Amniotic epithelial cell (primary cell): ENCODE data around the gene OR6X1.

Source experiments
- DNase-seq: peaks from one replicate; pipeline ENCODE4 v3.0.0-alpha.2; 2010; ENCODE audit warnings: low read depth

OR6X1 gene, protein sequence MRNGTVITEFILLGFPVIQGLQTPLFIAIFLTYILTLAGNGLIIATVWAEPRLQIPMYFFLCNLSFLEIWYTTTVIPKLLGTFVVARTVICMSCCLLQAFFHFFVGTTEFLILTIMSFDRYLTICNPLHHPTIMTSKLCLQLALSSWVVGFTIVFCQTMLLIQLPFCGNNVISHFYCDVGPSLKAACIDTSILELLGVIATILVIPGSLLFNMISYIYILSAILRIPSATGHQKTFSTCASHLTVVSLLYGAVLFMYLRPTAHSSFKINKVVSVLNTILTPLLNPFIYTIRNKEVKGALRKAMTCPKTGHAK

DNA sequence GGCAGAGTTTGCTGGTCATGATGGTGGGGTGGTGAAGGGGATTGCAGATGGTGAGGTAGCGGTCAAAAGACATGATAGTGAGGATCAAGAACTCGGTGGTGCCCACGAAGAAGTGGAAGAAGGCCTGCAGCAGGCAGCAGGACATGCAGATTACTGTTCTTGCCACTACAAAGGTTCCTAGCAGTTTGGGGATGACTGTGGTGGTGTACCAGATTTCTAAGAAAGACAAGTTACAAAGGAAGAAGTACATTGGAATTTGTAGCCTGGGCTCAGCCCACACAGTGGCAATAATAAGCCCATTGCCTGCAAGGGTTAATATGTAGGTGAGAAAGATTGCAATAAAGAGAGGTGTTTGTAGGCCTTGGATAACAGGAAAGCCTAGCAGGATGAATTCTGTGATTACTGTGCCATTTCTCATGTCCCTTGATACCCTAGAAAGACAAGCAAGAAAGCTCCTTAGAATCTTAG lies at the start of gene OR6X1:
Gene OR6X1 (minus strand): TSS at position 418 of the 468 bp plus-strand sequence. CDS start 0 bp downstream, at position 418.
- DNase-seq = no peak

DNA sequence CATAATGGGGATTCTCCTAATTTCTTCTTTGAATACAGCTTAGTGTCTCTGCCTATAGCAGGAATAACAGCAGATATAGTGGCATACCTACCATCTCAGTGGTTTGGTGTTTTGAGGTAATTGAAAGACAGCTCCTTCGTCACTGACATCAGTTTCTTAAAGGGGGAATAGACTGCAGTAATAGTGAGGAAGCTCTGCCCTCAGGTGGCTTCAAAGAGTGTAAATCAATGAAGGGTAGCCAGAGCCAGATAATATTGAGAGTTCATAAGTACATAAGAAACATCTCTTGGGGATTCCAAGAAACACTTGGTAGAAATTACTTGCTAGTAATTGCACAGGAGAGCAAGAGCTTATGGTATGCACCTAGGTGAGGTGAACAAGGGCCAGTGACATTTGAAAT lies 47.4 kb upstream of the OR6X1 start:
- DNase-seq = no peak

DNA sequence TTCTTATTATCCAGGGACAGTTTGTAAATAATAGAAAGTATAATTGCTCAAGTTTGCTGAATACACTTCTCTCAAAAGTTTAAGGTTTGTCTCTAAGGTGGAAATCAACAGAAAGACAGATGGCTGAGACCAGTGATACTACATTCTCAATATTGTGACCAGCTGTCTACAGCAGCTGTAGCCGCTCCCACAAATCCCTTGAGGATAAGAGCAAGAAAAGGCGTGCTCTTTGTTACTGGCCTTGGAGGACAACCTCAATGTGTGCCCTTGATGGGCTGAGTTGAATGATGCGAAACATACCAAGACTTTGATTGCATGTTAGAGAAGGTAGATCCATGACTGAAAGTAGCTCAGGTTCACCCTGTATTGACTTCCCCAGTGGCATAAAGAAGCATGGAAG lies 45.7 kb upstream of the OR6X1 start:
- DNase-seq = no peak

DNA sequence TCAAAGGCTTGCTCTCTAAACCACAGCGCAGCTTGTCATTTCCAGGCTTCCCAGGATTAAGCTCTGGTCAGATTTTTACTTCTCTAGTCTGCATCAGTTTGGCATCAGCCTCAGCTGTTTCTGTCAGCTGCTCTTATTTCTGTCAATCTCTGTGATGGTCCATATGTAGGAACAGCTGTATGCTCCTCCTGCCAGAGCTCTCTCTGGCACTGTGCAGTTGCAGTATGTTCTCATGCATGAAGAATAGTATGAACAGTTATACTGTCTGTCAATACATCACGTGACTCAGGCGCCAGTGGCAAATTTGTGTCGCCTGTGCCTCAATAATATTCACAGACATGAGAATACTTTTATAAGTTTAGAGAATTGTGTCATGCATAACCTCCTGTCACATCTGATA lies 45.1 kb upstream of the OR6X1 start:
- DNase-seq = no peak

DNA sequence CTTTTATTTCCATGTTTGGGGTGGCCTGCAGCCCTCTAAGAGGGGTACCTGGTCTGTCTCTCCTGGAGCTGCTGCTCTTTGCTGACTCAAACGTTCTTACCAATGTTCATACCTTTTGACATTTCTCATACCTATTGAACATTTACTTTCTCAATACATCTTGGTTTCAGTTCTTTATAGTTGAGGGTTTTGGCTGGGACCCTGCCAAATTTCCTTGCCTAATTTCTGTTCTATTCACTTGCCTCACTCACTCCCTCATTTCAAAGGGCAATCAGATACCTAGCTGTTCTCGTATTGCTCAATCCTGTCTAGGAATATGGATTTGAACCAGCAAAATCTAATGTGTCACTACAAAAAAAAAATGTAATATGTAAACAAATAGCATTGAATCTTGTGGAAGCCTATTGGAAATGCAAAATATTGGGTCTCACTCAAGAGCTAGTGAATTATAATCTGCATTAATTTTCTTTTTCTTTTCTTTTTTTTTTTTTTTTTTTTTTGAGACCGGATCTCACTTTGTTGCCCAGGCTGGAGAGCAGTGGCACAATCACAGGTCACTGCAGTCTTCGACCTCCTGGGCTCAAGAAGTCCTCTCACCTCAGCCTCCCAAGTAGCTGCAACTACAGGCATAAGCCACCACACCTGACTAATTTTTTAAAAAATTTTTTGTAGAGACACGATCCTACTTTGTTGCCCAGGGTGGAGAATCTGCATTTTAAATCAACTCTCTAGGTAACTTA lies 44.4 kb upstream of the OR6X1 start:
- DNase-seq = peak; percentile 11

DNA sequence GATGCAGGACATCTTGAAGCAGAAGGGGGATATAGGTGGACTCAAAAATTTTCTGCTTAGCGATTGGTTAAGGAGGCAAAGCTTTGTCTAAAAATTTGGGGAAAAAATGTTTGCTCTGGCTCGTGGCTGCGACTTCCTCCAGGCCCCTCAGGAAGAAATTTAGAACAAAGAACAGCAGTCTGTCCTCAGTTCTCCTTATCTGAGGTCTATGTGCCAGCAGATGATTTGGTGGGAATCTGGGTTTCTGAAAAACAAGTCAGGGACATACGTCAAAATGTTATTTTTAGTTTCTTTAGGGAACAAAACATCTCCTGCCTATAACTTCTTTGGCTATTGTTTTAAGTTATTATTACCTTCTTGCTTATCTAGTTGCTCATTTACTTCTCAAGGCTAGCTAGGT lies 43.8 kb upstream of the OR6X1 start:
- DNase-seq = no peak

DNA sequence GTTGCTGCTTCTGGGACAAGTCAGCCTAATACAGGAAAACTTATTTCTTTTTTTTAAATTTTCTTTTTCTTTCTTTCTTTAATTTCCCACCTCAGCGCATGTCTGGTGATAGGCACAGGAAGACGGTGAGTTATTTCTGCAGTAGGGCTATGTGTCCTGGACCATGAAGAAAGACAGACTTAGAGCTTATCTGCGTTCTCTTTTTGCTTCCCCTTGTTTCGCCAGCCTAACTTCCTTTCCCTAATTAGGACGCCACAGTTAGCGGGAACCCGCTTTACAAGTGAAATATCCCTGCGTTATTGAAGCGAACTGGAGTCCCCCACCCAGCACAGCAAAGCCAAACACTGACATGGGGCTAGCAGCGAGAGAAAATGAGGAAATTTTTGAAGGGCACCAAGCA lies 43.2 kb upstream of the OR6X1 start:
- DNase-seq = no peak

DNA sequence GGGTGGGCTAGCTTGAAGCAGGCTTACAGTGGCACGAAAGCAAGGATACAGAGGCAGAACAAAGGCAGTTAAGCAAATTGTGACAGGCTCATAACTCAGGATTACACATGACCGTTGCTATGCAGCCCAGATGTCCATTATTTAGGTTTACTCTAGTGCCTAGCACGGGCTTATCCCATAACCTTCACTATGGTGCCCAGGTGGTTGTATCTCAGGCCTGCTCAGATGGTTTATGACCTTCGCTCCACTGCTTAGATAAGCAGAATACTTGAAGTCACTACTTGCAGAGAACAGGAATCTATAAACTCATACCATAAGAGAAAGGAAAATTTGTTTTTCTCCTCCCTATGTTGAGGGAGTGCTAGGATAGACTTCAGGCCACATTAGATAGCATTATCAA lies 42.8 kb upstream of the OR6X1 start:
- peak; percentile 49 for DNase-seq

DNA sequence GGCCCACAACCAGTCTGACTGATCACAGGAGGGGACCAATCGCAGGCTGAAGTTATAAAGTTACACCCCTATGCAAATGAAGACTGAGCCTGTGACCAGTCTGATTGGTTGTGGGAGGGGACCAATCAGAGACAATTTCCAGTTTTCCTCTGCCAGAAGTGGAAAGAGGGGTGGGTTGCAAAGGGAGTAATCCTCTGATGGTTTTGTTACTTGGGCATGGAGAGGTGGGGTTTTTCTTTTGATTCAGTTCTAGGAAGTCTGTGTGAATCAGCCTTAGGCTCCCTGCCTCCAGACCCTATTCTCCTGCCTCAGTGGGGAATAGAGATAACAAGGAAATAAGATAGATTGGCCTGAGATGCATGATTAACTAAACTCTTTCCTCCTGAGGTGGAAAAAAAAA lies 41.9 kb upstream of the OR6X1 start:
- no peak for DNase-seq

DNA sequence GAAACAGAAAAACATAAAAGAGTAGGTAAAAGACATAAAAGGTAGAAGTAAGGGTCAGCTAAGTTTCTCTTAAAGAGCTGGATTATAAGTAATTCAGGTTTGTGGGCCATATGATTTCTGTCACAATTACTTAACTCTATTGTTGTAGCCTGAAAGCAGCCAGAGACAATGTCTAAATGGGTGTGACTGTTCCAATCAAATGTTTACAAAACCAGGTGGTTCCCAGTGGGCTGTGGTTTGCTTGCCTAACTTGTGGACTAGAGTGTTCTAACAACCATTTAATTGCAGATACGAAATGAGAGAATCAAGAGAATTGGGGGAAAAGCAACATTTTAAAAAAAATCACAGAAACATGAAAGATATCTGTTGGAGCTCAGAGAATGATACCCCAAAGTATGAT lies 29.2 kb upstream of the OR6X1 start:
- DNase-seq = no peak

DNA sequence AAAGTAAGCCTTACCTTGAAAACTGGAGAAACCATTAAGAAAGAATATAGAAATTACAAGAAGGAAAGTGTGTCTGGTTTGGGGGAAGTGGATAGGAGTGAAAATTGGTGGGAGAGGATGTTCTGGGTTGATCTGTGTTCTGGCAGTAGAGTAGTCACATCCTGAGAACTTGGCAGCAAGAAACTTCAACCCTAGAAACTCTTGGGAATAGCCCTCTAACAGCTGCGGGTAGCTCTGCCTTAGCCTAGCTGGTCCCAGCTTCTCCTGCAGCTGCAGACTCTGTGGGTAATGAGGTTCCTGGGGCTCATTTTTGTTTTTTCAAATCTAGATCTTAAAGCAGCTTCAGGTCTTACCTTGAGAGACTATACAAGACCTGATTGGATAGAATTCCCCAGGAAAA lies 24.2 kb upstream of the OR6X1 start:
- no peak for DNase-seq

DNA sequence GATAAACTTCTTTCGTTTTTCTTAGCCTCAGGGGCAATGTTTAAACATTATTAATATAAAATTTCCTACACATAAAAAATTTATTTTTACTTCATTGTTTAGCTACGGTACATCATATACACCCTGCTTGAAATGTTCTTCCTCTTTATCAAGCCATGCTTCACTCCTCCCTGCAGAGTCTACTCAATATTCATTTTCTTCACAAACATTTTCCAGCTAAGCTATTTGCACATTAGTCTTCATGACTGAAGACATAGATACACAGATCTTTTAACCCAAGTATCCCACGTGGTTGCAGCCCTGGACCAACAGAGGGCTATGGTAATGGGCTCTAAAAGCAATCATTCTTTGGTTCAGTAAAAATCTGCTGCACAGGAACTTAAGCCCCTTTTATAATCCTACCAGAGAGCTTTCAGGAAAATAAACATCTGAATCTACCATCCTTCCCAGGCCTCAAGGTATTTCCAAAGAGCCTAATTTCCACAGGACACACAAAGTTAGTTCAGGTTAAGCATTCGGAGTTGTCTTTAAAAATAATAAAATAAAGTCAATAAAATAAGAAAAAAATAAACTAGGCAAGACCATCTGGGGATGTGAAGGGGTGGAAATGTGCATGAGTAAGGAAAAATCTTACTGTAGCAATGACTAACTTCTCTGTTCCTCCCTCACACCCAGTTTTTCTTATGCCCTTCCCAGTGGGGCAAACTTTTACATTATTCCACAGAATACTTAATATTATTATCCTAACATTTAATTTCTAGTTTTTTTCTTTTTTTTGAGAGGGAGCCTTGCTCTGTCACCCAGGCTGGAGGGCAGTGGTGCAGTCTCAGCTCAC lies 21.6 kb upstream of the OR6X1 start:
- no peak for DNase-seq

DNA sequence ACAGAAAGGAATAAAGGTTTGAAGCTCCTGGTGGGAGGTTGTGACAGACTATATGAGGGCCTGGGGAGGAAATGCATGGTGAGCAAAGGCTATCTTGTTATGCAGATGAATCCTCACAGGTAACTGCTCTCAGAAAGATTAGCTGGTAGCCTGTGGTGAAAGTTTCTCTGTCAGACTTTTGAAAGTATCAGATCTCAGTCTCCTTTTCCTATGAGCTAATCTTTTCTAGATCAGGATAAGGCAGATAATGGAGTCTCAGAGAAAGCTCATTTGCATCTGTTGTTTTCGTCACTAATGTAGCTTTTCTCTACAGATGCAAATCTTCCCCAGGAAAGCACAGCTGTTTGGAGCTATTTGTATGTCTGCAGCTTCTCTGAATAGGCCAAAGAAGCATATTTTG lies 21.0 kb upstream of the OR6X1 start:
- DNase-seq = no peak

DNA sequence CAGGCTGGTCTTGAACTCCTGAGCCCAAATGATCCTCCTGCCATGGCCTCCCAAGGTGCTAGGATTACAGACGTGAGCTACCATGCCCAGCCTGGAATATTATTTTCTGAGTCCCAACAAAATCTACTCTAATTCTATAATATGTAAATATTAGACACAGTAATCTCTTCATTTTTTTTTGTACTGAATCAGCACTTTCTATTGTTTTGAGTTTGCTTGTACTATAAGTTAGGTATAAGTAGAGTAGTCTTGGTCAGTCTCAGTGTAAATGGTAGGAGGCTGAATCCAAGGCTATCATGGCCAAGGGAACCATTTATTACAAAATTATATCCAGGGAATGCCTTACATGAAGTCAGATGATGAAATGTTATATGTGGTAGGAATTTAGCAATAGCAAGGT lies 19.6 kb upstream of the OR6X1 start:
- peak; percentile 6 for DNase-seq

DNA sequence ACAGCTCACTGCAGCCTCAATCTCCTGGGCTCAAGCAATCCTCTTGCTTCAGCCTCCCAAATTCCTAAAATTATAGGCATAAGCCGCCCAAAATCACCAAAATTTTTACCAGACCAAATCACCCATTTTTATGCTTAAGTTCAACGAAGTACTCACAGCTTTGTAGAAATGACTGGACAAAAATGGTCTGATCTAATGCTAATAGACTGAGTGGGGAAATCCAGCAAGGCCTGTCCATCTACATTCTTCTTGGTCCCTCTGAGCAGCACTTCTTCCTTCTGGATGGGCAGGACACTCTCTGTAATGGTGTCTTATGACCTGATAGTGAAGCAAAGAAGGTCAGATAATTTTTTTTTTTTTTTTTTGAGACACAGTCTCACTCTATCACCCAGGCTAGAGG lies 18.7 kb upstream of the OR6X1 start:
- DNase-seq = no peak

DNA sequence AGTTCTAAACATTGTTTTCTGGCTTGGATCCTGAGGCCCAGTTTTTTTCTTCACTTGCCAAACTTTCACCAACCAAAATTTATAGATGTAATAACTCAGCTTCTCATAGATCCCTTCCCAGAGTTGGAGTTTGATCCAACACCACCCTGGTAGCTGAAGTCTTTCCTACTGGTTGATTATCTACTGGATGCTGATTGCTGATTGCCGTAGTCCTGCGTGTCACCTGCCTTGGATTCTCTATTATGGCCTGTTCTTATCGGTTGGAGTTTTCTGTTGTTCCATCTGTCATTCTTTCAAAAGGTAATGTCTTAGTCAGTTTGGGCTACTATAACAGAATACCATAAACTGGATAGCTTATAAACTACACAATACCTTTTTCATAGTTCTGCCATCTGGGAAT lies 17.3 kb upstream of the OR6X1 start:
- DNase-seq = no peak

DNA sequence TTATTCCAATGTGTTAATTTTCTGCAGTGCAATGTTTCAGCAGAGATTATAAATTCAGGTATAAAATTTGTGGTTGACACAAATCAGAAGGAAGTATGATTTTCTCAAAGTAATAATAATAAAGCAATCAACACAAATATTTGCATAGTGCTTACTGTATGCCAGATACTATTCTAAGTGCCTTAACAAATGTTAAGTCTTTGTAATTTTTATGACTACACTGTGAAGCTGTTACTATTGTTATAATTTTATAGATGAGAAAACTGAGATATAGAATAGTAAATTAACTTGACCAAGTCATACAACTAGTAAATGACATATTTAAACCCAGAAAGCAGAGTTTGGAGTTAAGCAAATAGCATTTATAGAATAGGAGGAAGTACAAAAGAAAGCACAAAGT lies 16.4 kb upstream of the OR6X1 start:
- DNase-seq = no peak

DNA sequence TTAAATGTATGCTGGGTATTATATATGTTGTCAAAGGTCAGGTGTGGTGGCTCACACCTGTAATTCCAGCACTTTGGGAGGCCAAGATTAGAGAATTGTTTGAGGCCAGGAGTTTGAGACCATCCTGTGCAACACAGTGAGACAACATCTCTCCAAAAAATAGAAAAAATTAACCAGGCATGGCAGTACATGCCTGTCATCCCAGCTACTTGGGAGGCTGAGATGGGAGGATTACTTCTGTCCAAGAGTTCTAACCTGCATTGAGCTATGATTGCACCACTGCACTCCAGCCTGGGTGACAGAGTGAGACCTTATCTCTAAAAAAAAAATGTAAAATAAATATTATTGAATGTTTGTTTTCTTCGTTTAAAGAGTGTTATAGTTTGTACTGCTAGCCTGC lies 11.3 kb upstream of the OR6X1 start:
- no peak for DNase-seq

DNA sequence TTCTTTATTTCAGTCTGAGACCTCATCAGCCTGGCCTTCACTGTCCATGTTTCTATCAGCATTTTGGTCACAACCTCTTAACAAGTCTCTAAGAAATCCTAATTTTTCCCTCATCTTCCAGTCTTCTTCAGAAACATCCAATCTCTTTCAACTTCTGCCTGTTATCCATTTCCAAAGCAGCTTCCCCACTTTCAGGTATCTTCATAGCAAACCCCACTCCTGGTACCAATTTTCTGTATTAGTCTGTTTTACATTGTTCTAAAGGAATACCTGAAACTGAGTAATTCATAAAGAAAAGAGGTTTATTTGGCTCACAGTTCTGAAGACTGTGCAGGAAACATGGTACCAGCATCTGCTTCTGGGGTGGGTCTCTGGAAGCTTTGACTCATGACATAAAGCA lies 8.1 kb upstream of the OR6X1 start:
- no peak for DNase-seq

DNA sequence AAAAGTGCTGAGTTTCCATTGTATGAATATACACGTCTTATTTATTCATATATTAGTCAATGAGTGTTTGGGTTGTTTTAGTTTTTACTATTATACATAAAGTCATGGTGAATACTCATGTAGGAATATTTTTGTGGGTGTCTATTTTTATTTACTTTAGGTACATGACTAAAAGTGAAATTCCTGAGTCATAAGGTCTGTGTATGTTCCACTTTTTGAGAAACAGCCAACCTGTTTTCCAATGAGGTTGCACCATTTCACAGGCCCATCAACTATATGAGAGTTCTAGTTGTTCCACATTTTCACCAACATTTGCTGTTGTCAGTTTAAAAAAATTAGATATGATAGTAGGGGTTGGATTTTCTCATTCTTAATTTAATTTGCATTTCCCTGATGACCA lies 6.6 kb upstream of the OR6X1 start:
- DNase-seq = no peak

DNA sequence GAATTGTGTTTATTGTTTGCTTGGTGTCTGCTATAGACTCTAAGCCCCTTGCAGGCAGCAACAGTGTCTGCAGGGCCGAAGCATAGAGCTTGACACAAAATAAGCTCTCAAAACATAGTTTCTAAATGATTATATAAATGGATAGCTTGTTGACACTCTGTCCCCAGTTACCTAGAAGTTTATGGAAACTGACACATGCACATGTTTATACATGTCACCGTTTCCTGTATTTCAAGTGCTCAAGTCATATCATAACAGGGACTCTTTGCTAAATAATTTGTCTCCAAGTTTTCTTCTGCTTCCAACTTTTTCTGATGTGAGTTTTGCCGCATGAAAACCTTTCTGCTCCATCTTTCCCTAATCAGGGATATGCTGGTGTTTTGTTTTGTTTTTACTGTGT lies 3.7 kb upstream of the OR6X1 start:
- no peak for DNase-seq

DNA sequence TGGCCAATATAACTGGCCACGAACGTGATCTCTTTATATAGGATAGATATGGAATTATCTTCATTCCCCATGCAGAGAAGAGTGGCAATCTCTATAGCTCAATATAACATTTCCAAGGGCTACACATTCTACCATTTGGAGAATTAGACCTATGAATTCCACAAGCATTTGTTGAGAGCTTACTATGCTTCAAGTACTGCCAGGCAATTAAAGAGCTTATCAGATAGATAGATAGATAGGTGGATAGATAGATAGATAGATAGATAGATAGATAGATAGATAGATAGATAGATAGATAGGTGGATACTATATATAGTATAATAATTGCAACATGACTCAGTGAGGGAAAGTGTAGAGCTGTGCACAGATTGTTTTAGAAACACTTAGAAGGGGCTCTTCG lies 1.5 kb upstream of the OR6X1 start:
- DNase-seq = no peak

DNA sequence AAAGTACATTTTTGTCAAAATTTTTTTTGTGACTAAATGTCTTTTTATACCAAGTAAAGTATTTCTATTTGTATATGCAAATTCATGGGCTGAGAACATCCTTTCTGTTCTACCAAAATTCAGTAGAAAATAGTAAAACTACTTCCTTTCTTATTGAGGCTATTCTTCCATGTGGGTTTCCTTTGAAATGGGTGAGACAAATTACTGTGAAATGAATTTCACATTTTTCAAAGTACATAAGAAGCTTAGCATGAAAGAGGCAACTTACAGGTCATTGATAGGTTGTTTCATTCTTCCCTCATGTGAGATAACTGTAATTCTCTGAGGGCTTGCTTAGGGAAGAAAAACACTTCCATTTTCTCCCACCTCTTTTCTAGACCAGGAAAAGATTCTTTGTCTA lies 1.0 kb upstream of the OR6X1 start:
- no peak for DNase-seq
